Measurements from ENCODE around the gene AHDC1.

GRCh38 chr1:27548136-27548853 is 55.6 kb downstream of the AHDC1 start:
- no peak for TF ChIP-seq EZH2 (IDR thresholded peaks at IDR 0.05; ENCODE audit: insufficient read depth, poor library complexity, severe bottlenecking)
- TF ChIP-seq EZH2phosphoT487 (IDR thresholded peaks at IDR 0.05; ENCODE audit: insufficient read depth, low read depth) = no peak
